Uterus (tissue), 2 donors: ENCODE results near the gene RESP18.

Source experiments
- CTCF ChIP-seq, 4 experiments: fragments of 200-600 bp in 2 of 4; fragments of 450-650 bp in 2 of 4; sonication (generic) in 2 of 4; IDR thresholded peaks; one replicate each; pipeline ENCODE4 v1.5.1; 2016 to 2019; ENCODE audit warnings: antibody characterized with exemption in 4 of 4, mild to moderate bottlenecking in 2 of 4, moderate library complexity in 1 of 4
- POLR2A ChIP-seq, 2 donors: fragments of 450-650 bp; IDR thresholded peaks; one replicate each; pipeline ENCODE4 v1.6.1; 2016; ENCODE audit warnings: antibody characterized with exemption in 2 of 2, mild to moderate bottlenecking in 1 of 2, moderate library complexity in 1 of 2

- TF ChIP-seq POLR2A (IDR thresholded peaks at IDR 0.05) (no peak), CTCF (IDR thresholded peaks at IDR 0.05) (no peak)
These were observed 47.2 kb downstream of the RESP18 start for GRCh38 chr2:219285373-219285735.
